Endothelial cell (in vitro differentiated cells): ENCODE measurements around the gene PPRC1. TPM values are rescaled to one million over a fixed set of nuclear protein-coding genes. Genes with fewer than 3 reads are reported as not detected.

Experiments
- DNase-seq: peaks from one replicate; pipeline ENCODE4 v3.0.0; 2021; ENCODE audit warnings: low spot score
- H3K27ac Mint-ChIP-seq: one replicate; pipeline ENCODE4 v1.8.0; 2021; ENCODE audit warnings: mixed read lengths, inconsistent platforms; ENCODE audit not compliant: unreplicated experiment
- H3K27me3 Mint-ChIP-seq: one replicate; pipeline ENCODE4 v1.8.0; 2021; ENCODE audit warnings: mild to moderate bottlenecking, moderate library complexity, mixed read lengths, inconsistent platforms; ENCODE audit not compliant: unreplicated experiment
- H3K36me3 Mint-ChIP-seq: one replicate; pipeline ENCODE4 v1.8.0; 2021; ENCODE audit warnings: mild to moderate bottlenecking, low read depth, mixed read lengths, inconsistent platforms; ENCODE audit not compliant: unreplicated experiment
- H3K4me1 Mint-ChIP-seq: one replicate; pipeline ENCODE4 v1.8.0; 2021; ENCODE audit warnings: mild to moderate bottlenecking, mixed read lengths, inconsistent platforms; ENCODE audit not compliant: unreplicated experiment
- H3K4me3 Mint-ChIP-seq: one replicate; pipeline ENCODE4 v1.8.0; 2021; ENCODE audit warnings: mild to moderate bottlenecking, mixed read lengths, inconsistent platforms; ENCODE audit not compliant: unreplicated experiment
- H3K9me3 Mint-ChIP-seq: one replicate; pipeline ENCODE4 v1.8.0; 2021; ENCODE audit warnings: mixed read lengths, inconsistent platforms; ENCODE audit not compliant: unreplicated experiment
- CTCF ChIP-seq: fragments of 200-600 bp; sonication (generic); IDR thresholded peaks from one replicate; pipeline ENCODE4 v1.5.0; 2021; ENCODE audit warnings: antibody characterized with exemption; ENCODE audit not compliant: unreplicated experiment
- total RNA-seq: library from RNA; stranded (reverse); fragmentation: NEBNext Ultra II Directional; extraction: Animal tissue kit (Norgen Biotek cat#: 25700); gene quantifications from one replicate; pipeline ENCODE4 v1.2.1, GENCODE V29; 2021; ENCODE audit not compliant: unreplicated experiment

Gene PPRC1
- total RNA-seq, 1 donor from 2014 or later: 29.9 TPM

DNA sequence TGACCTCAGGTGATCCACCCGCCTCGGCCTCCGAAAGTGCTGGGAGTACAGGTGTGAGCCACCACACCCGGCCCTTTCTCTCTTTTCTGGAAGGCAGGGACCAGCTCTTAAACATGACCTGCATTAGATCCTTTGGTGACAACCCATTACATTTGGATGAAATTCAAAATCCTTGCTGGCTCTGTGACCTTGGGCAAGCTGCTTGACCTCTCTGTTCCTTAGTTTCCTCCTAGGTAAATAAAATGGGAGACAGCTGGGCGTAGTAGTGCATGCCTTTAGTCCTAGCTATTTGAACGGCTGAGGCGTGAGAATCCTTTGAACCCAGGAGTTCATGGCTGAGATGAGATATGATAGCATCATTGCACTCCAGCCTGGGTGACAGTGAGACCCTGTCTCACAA is 36.4 kb upstream of the PPRC1 start:
- Mint-ChIP-seq H3K36me3 (peaks cover 16% of the 10 kb centered on the region), H3K27ac (no peak overlapping the region), H3K27me3 (no peaks in the 10 kb centered on the region), H3K9me3 (no peaks in the 10 kb centered on the region), H3K4me3 (no peak overlapping the region), H3K4me1 (no peaks in the 10 kb centered on the region)
- DNase-seq: no peak
- TF ChIP-seq CTCF: no peak

GRCh38 chr10:102101152-102101551 is 31.7 kb upstream of the PPRC1 start:
- no peaks in the 10 kb centered on the region for H3K9me3 Mint-ChIP-seq
- H3K4me3 Mint-ChIP-seq: no peak overlapping the region
- peaks cover 15% of the 10 kb centered on the region for H3K36me3 Mint-ChIP-seq
- no peak for DNase-seq
- peaks cover 17% of the 10 kb centered on the region for H3K4me1 Mint-ChIP-seq
- H3K27me3 Mint-ChIP-seq: peaks cover 3% of the 10 kb centered on the region
- no peak overlapping the region for H3K27ac Mint-ChIP-seq
- TF ChIP-seq CTCF: no peak

GRCh38 chr10:102102421-102102820 is 30.4 kb upstream of the PPRC1 start:
- no peak overlapping the region for H3K27ac Mint-ChIP-seq
- TF ChIP-seq CTCF: no peak
- H3K4me3 Mint-ChIP-seq: no peak overlapping the region
- H3K36me3 Mint-ChIP-seq: peaks cover 17% of the 10 kb centered on the region
- peaks cover 5% of the 10 kb centered on the region for H3K27me3 Mint-ChIP-seq
- H3K4me1 Mint-ChIP-seq: peaks cover 21% of the 10 kb centered on the region
- DNase-seq: no peak
- no peaks in the 10 kb centered on the region for H3K9me3 Mint-ChIP-seq

DNA sequence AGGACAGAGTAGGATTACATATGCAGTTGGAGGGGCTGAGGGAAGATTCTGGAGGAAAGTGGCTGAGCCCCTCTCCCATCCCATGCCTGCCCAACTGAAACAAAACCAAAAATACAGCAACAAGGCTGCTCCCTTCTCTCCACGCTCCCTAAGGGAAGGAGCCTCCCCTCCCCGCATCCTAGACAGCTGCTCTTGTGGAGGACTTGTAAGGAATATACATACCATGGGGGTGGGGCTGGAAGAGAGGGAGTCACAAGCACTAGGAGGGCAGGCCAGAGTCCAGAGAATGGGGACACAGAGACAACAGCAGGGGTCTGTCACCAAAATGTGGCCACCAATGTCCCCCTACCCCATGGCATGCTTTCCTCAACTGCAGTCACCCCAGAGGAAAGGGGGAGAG is 25.8 kb upstream of the PPRC1 start:
- Mint-ChIP-seq H3K27ac (no peak overlapping the region), H3K36me3 (peaks cover 41% of the 10 kb centered on the region), H3K4me1 (peaks cover 44% of the 10 kb centered on the region), H3K9me3 (no peaks in the 10 kb centered on the region), H3K4me3 (no peak overlapping the region), H3K27me3 (peaks cover 11% of the 10 kb centered on the region)
- no peak for DNase-seq
- no peak for TF ChIP-seq CTCF

GRCh38 chr10:102109166-102110116 is 23.4 kb upstream of the PPRC1 start:
- TF ChIP-seq CTCF: no peak

More at GRCh38 chr10:102109166-102110116, 23.4 kb upstream of the PPRC1 start:
- Mint-ChIP-seq H3K4me1 (peaks cover 57% of the 10 kb centered on the region), H3K27me3 (peaks cover 17% of the 10 kb centered on the region), H3K9me3 (no peaks in the 10 kb centered on the region), H3K4me3 (peak overlapping the region; percentile 80), H3K27ac (peak overlapping the region; percentile 30), H3K36me3 (peaks cover 41% of the 10 kb centered on the region)
- no peak for DNase-seq
